ENCODE data around the gene STX10. TPM values are rescaled to one million over a fixed set of nuclear protein-coding genes. Genes with fewer than 3 reads are reported as not detected.
"Not testable (repeated sequence)": the region's sequence is repeated elsewhere in the genome, so short reads cannot be mapped to it uniquely, and the experiment has no call there.

Gene STX10
- total RNA-seq, 6 experiments from 2014 or later: 48.5 to 63.4 (median 54.0) TPM

- Mint-ChIP-seq H3K4me3 (no peak overlapping the region), H3K36me3 (ENCODE audit: low read depth) (no peaks in the 10 kb centered on the region), H3K27me3 (ENCODE audit: insufficient read depth) (peaks cover 3% of the 10 kb centered on the region; the same call in 1 of the 2 replicates), H3K4me1 (ENCODE audit: low read depth) (peaks cover 42% of the 10 kb centered on the region), H3K27ac (peak overlapping the region; percentile 89), H3K9me3 (no peaks in the 10 kb centered on the region)
- TF ChIP-seq CTCF (IDR thresholded peaks at IDR 0.05): no peak
- no peak for DNase-seq
Observed at GRCh38 chr19:13173139-13173737, 23.1 kb upstream of the STX10 start.

DNA sequence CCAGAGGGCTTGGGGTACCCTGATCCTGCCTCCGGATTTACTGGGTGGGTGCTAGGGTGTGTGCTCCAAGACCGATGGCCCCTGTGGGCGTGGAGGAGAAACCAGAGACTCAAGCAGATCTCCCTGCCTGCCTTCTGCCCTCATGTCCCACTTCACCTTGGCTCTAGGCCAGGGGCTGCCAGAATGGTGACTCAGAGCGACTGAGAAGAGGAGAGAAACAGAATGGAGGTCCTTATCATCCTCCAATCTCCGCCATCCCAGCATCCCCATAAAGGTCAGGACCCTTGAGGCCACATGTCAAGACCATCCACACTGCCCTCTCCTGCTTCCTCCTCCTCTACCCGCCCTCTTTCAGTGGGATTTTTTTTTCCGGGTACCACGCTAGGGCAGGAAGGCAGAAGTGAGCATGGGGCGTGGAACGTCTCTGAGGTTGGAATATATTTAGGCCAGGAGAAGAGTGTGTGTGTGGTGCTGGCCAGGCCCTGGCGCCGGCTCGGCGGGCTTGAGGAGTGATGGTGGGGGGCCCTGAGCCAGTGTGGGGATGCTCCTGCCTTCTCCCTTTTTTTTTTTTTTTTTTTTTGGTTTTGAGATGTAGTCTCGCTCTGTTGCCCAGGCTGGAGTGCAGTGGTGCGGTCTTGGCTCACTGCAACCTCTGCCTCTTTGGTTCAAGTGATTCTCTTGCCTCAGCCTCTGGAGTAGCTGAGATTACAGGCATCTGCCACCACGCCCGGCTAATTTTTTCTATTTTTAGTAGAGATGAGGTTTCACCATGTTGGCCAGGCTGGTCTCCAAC lies 22.4 kb upstream of the STX10 start:
- H3K4me3 Mint-ChIP-seq: peak overlapping the region; percentile 60
- no peaks in the 10 kb centered on the region for H3K9me3 Mint-ChIP-seq
- H3K27ac Mint-ChIP-seq: peak overlapping the region; percentile 89
- peak; percentile 85 for DNase-seq
- TF ChIP-seq CTCF (IDR thresholded peaks at IDR 0.05): no peak
- H3K27me3 Mint-ChIP-seq (ENCODE audit: insufficient read depth): peaks cover 3% of the 10 kb centered on the region; the same call in 1 of the 2 replicates
- no peaks in the 10 kb centered on the region for H3K36me3 Mint-ChIP-seq (ENCODE audit: low read depth)
- H3K4me1 Mint-ChIP-seq (ENCODE audit: low read depth): peaks cover 49% of the 10 kb centered on the region

DNA sequence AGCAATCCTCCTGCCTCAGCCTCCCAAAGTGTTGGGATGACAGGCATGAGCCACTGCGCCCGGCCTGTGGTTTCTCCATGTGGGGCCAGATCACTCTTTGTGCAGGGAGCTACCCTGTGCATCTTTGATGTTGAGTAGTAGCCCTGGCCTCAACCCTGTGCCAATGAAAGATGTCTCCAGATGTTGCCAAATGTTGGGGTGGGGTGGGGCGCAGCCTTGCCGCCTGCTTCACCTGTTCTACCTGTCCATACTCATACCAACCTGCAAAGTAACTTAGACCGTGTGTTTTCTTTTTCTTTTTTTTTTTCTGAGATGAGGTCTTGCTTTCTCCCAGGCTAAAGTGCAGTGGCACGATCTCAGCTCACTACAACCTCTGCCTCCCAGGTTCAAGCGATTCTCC lies 21.0 kb upstream of the STX10 start:
- no peaks in the 10 kb centered on the region for H3K36me3 Mint-ChIP-seq (ENCODE audit: low read depth)
- no peak for DNase-seq
- peak overlapping the region; percentile 58 for H3K27ac Mint-ChIP-seq
- no peak for TF ChIP-seq CTCF (IDR thresholded peaks at IDR 0.05)
- peaks cover 4% of the 10 kb centered on the region for H3K27me3 Mint-ChIP-seq (ENCODE audit: insufficient read depth)
- H3K9me3 Mint-ChIP-seq: no peaks in the 10 kb centered on the region
- H3K4me3 Mint-ChIP-seq: no peak overlapping the region
- peaks cover 61% of the 10 kb centered on the region for H3K4me1 Mint-ChIP-seq (ENCODE audit: low read depth)

GRCh38 chr19:13169769-13170168 lies 19.6 kb upstream of the STX10 start:
- Mint-ChIP-seq H3K4me3 (peak overlapping the region; percentile 48; the same call in 1 of the 2 replicates), H3K27me3 (ENCODE audit: insufficient read depth) (peaks cover 4% of the 10 kb centered on the region), H3K9me3 (no peaks in the 10 kb centered on the region), H3K4me1 (ENCODE audit: low read depth) (peaks cover 71% of the 10 kb centered on the region), H3K27ac (peak overlapping the region; percentile 90), H3K36me3 (ENCODE audit: low read depth) (no peaks in the 10 kb centered on the region)
- no peak for TF ChIP-seq CTCF (IDR thresholded peaks at IDR 0.05)
- peak; percentile 73 for DNase-seq

GRCh38 chr19:13166151-13166550 lies 16.0 kb upstream of the STX10 start:
- H3K27me3 Mint-ChIP-seq (ENCODE audit: insufficient read depth); H3K4me3 Mint-ChIP-seq; DNase-seq; H3K36me3 Mint-ChIP-seq (ENCODE audit: low read depth); H3K9me3 Mint-ChIP-seq: not testable (repeated sequence)
- H3K4me1 Mint-ChIP-seq (ENCODE audit: low read depth): peaks cover 76% of the 10 kb centered on the region
- H3K27ac Mint-ChIP-seq: peak overlapping the region; percentile 97

All from HFFc6 (cell line).